ENCODE measurements around the gene NR3C2.

NR3C2 gene

DNA sequence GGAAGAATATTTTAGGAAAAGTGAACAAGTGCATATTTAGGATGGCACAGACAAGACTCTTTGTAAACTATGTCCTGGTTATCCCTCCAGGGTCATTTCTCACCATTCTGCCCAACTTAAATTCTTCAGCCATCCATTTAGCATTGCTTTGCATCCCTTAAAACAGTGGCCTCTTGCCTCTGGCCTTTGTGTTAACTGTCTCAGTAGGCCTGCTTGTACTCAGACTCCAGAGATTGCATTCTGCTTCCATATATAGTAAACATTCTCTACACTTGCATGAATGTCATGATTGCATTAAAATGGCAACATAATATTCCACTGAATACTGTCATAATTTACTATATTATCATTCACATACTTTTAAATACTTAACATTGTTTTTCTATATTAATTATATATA lies 43.2 kb downstream of the NR3C2 start:
- TF ChIP-seq, protein P1, sequence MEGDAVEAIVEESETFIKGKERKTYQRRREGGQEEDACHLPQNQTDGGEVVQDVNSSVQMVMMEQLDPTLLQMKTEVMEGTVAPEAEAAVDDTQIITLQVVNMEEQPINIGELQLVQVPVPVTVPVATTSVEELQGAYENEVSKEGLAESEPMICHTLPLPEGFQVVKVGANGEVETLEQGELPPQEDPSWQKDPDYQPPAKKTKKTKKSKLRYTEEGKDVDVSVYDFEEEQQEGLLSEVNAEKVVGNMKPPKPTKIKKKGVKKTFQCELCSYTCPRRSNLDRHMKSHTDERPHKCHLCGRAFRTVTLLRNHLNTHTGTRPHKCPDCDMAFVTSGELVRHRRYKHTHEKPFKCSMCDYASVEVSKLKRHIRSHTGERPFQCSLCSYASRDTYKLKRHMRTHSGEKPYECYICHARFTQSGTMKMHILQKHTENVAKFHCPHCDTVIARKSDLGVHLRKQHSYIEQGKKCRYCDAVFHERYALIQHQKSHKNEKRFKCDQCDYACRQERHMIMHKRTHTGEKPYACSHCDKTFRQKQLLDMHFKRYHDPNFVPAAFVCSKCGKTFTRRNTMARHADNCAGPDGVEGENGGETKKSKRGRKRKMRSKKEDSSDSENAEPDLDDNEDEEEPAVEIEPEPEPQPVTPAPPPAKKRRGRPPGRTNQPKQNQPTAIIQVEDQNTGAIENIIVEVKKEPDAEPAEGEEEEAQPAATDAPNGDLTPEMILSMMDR (IDR thresholded peaks at IDR 0.05; ENCODE audit: low read depth, low read length, missing control alignments): no peak
- DNase-seq: no peak
- Histone ChIP-seq H3K4me3 (ENCODE audit: low read depth, low read length) (no peak overlapping the region), H3K27me3 (replicated peaks) (no peaks in the 10 kb centered on the region), H3K36me3 (replicated peaks) (no peaks in the 10 kb centered on the region), H3K27ac (no peak overlapping the region)
- in situ Hi-C loops (cut with HindIII; ENCODE audit: low pct_ligation_motif_present, low sequenced_read_pairs): no loop called here

DNA sequence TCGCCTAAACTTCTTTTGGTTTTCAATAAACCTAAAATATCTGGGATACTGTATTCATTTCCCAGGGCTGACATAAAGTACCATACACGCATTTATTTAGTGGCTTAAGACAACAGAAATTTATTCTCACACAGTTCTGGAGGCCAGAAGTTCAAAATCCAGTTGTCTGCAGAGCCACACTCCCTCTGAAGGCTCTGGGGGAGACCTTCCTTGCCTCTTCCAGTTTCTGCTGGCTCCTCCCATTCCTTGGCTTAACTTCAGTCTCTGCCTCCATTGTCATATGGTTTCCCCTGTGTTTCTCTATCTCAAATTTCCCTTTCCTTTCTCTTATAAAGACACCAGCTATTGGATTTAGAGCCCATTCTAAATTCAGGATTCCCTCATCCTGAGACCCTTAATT lies 44.4 kb downstream of the NR3C2 start:
- Histone ChIP-seq H3K27ac (no peak overlapping the region), H3K36me3 (replicated peaks) (no peaks in the 10 kb centered on the region), H3K4me3 (ENCODE audit: low read depth, low read length) (no peak overlapping the region), H3K27me3 (replicated peaks) (no peaks in the 10 kb centered on the region)
- in situ Hi-C loops (cut with HindIII; ENCODE audit: low pct_ligation_motif_present, low sequenced_read_pairs): no loop called here
- DNase-seq: no peak
- TF ChIP-seq, protein P1 (IDR thresholded peaks at IDR 0.05; ENCODE audit: low read depth, low read length, missing control alignments): no peak

DNA sequence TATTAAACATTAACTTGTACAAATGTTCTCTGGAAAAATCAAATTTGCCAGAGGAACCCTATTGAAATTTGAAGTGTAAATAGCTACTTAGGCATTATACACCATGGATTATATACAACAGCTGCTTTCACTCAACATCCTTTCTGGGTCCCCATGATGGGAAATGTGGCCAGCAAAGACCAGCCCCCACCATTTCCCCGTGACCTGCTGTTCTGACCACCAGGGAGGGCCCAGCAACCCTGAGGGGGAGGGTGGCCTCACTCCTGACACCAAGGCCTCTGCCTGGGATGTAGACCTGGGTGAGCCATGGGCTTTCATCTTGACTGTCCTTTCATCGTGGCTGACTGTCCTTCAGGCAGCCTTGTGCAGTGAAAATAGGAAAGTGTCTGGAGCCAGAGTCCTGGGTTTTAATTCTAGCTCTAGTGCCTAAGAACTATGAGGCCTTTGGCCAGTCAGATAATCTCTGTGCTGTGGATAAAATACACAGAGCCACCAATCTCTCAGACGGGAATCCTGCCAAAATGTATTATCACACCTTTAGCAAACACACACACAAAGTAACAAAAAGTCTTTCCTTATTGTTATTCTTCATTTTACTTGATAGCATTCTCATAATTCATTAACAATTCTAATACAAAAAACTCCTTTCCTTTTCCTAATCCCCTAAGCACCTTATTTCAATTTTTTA lies 45.1 kb downstream of the NR3C2 start:
- H3K27me3 ChIP-seq (replicated peaks): no peaks in the 10 kb centered on the region
- no peak for DNase-seq
- in situ Hi-C loops (cut with HindIII; ENCODE audit: low pct_ligation_motif_present, low sequenced_read_pairs): no loop called here
- TF ChIP-seq, protein P1 (IDR thresholded peaks at IDR 0.05; ENCODE audit: low read depth, low read length, missing control alignments): no peak
- H3K27ac ChIP-seq: no peak overlapping the region
- no peaks in the 10 kb centered on the region for H3K36me3 ChIP-seq (replicated peaks)
- no peak overlapping the region for H3K4me3 ChIP-seq (ENCODE audit: low read depth, low read length)

DNA sequence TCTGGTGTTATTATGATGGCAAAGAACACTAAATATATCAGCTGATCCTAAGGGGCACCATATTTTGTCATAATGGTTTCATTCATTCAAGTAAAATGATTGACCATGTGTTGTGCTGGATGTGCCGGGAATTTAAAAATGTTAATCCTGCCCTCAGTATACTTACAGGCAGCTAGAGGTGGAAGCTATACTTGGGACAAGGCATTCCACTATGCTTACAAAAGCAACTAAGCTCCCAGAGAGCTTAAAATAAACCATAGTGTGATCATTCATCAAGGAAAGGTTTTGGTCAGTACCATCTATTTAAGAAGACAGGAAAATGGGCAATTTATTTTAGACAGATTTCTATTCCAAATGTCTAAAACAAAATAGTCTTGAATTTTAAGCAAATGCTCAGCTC lies 46.4 kb downstream of the NR3C2 start:
- H3K27ac ChIP-seq: no peak overlapping the region
- no peak for DNase-seq
- TF ChIP-seq, protein P1 (IDR thresholded peaks at IDR 0.05; ENCODE audit: low read depth, low read length, missing control alignments): no peak
- no peaks in the 10 kb centered on the region for H3K27me3 ChIP-seq (replicated peaks)
- H3K36me3 ChIP-seq (replicated peaks): no peaks in the 10 kb centered on the region
- in situ Hi-C loops (cut with HindIII; ENCODE audit: low pct_ligation_motif_present, low sequenced_read_pairs): no loop called here
- H3K4me3 ChIP-seq (ENCODE audit: low read depth, low read length): no peak overlapping the region

DNA sequence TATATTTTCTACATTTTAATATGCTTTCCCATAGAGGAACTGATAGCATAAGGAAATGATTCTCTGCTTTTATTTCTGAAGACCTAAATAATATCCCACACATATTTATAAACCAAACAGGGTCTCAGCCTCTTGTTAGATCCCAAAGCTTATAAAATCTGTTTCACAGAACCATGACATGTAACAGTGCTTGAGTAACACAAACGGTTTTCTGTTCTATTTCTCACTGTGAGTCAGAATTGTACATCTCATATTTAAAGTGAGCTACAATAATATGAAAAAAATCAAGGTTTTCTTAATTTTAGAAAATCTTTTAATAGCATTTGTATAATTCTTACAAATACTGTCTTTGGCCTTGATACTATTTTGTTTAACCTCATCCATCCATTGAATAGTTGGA lies 51.2 kb downstream of the NR3C2 start:
- in situ Hi-C loops (cut with HindIII; ENCODE audit: low pct_ligation_motif_present, low sequenced_read_pairs): no loop called here
- H3K27me3 ChIP-seq (replicated peaks): no peaks in the 10 kb centered on the region
- TF ChIP-seq, protein P1 (IDR thresholded peaks at IDR 0.05; ENCODE audit: low read depth, low read length, missing control alignments): no peak
- no peak overlapping the region for H3K27ac ChIP-seq
- no peaks in the 10 kb centered on the region for H3K36me3 ChIP-seq (replicated peaks)
- DNase-seq: no peak
- H3K4me3 ChIP-seq (ENCODE audit: low read depth, low read length): no peak overlapping the region

DNA sequence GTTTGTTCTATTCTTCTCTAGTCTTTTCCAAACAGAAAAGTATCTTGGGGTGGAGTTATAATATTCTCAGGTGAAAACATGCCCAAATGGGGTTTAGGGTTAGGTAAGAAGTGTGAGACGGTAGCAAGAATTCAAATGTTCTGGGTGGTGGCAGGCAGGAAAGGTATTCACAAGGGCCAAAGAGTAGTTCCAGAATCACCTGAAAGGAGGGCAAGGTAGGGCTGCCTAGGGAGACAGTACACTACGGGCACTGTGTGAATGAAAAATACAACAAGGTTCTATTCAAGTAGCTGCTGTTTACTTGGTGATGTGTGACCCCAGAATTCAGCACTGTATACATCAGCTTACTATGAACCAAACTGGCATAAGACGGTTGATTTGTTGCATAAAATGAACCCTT lies 51.9 kb downstream of the NR3C2 start:
- TF ChIP-seq, protein P1 (IDR thresholded peaks at IDR 0.05; ENCODE audit: low read depth, low read length, missing control alignments): no peak
- no peaks in the 10 kb centered on the region for H3K27me3 ChIP-seq (replicated peaks)
- H3K36me3 ChIP-seq (replicated peaks): no peaks in the 10 kb centered on the region
- no peak for DNase-seq
- no peak overlapping the region for H3K27ac ChIP-seq
- in situ Hi-C loops (cut with HindIII; ENCODE audit: low pct_ligation_motif_present, low sequenced_read_pairs): no loop called here
- no peak overlapping the region for H3K4me3 ChIP-seq (ENCODE audit: low read depth, low read length)

All from brain microvascular endothelial cell (primary cell).